Astrocyte of the spinal cord (primary cell): ENCODE data around the gene LACC1.

Source experiments
- DNase-seq: peaks from one replicate; pipeline ENCODE4 v3.0.0; 2011; ENCODE audit warnings: low read depth, low spot score
- H3K4me3 ChIP-seq: 2 replicates; pipeline ENCODE4 v1.5.1; 2011; ENCODE audit warnings: low read depth, mild to moderate bottlenecking, low read length, moderate library complexity
- in situ Hi-C: cut with HindIII; loops from 2 replicates; pipeline ENCODE4 v1.10.0; 2017; ENCODE audit warnings: low sequenced_read_pairs
- TF ChIP-seq, protein P1 (sequence below): IDR thresholded peaks from 2 replicates; pipeline ENCODE4 v1.5.1; 2012; ENCODE audit warnings: low read depth, mild to moderate bottlenecking, low read length, inconsistent platforms

The LACC1 gene

DNA sequence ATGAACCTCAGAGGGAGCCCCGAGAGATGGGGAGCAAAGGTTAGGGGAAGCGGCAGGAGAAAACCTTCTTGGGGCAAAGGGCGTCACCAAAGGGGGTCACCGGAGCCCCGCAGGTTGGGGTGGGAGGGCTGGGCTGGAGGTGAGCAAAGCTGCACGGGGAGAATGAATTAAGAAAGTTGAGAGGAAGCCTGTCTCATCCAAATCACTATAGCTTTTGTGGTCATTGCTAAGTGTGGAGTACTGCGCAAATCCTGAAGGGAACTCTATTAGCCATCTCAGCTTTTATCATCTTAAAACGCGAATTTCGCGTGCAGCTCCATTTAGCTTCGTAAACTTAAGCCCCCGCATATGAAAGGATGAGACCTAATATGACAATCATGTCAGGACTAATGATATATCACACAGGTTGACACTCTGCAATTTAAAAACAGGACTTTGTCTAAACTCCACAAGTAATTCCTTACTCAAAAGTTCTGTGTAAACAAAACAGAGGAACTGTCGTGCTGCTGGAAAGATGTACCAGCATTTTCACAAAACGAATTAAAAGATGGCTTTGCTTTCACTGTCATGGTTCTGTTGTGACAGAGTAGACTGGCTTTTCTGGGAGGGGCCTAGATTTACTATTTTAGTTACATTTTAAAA lies 631 bp downstream of the LACC1 start:
- in situ Hi-C loops: no loop called here
- DNase-seq: no peak
- peak overlapping the region; percentile 68 for H3K4me3 ChIP-seq
- TF ChIP-seq, protein P1, sequence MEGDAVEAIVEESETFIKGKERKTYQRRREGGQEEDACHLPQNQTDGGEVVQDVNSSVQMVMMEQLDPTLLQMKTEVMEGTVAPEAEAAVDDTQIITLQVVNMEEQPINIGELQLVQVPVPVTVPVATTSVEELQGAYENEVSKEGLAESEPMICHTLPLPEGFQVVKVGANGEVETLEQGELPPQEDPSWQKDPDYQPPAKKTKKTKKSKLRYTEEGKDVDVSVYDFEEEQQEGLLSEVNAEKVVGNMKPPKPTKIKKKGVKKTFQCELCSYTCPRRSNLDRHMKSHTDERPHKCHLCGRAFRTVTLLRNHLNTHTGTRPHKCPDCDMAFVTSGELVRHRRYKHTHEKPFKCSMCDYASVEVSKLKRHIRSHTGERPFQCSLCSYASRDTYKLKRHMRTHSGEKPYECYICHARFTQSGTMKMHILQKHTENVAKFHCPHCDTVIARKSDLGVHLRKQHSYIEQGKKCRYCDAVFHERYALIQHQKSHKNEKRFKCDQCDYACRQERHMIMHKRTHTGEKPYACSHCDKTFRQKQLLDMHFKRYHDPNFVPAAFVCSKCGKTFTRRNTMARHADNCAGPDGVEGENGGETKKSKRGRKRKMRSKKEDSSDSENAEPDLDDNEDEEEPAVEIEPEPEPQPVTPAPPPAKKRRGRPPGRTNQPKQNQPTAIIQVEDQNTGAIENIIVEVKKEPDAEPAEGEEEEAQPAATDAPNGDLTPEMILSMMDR: no peak

DNA sequence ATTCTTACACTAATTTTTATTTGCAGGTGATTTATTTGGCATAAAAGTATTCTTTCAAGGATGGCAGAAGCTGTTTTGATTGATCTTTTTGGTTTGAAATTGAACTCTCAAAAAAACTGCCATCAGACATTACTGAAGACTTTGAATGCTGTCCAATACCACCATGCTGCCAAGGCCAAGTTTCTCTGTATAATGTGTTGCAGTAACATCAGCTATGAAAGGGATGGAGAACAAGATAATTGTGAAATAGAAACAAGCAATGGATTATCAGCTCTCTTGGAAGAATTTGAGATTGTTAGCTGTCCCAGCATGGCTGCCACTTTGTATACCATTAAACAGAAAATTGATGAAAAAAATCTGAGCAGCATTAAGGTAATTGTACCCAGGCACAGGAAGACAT lies 1.2 kb downstream of the LACC1 start:
- no peak for DNase-seq
- TF ChIP-seq, protein P1: no peak
- no peak overlapping the region for H3K4me3 ChIP-seq
- in situ Hi-C loops: no loop called here

DNA sequence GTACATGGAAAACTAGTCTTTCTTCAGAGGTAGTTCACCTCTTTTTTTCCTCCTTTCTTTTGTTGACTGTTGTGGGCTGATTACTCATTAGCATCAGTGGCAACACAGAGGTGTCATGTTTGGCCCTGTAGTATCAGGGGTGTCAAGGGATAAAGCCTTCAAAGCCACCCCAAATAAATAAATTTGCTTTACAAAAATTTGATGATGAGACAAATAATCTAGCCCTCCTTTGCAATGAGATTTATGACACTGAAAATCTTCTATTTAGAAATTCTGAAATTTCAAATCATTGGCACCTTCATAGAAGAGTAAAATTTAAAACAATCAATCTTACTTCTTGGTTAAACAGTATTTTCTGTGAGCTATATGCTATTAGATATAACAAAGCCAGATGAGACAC lies 1.9 kb downstream of the LACC1 start:
- no peak overlapping the region for H3K4me3 ChIP-seq
- TF ChIP-seq, protein P1: no peak
- no peak for DNase-seq
- in situ Hi-C loops: no loop called here

DNA sequence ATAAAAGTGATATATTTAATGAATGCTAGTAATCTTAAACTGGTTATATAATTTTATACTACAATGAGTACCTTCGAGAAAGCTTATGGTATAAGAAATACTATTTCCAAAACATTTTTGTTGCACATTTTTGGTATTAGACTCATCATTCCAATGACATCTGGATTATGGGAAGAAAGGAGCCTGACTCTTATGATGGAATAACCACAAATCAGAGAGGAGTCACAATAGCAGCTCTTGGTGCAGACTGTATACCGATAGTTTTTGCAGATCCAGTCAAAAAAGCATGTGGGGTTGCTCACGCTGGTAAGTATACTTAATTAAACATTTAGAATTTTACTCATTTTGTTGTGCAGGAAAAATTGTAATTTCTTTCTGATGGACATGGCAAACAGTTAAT lies 3.9 kb downstream of the LACC1 start:
- TF ChIP-seq, protein P1: no peak
- in situ Hi-C loops: no loop called here
- no peak overlapping the region for H3K4me3 ChIP-seq
- DNase-seq: no peak

DNA sequence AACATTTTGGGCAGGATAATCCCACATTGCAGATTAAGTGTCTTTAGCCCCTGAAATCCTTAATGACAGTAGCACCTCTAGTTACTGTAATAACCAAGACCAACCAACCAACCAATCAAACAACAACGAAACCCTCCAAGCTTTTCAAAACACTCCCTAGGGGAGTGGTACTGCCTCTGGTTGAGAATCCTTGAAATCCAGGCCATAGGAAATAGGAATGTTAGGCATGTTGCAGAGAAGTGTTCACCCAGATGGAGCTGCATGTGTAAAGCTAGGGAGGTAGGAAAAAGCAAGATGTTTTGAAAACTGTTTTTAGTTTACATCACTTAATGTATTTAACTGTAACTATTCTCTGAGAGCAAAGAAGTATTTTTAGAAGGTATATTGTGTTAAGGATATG lies 4.5 kb downstream of the LACC1 start:
- in situ Hi-C loops: no loop called here
- no peak overlapping the region for H3K4me3 ChIP-seq
- DNase-seq: no peak
- TF ChIP-seq, protein P1: no peak

DNA sequence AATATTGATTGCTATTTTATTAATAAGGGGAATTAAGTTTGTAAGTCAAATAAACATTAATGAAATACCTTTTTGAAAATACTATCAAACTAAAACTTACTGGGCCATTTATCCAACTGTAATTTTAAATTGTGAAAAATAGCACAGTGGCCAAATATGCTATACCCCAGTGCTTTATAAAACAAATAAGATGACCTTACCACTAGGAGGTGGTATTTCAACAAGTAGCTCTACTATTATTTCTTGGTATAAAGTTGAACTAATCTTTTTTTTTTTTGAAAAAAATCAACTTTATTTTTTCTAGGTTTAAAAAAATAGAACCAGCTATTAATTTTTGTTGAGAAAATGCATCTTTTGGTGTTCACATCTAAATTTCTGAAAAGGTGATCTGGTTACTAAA lies 14.7 kb downstream of the LACC1 start:
- in situ Hi-C loops: no loop called here
- no peak overlapping the region for H3K4me3 ChIP-seq
- DNase-seq: no peak
- TF ChIP-seq, protein P1: peak; percentile 32
